SJSA1 (cell line): ENCODE measurements around the gene CDO1. TPM values are rescaled to one million over a fixed set of nuclear protein-coding genes. Genes with fewer than 3 reads are reported as not detected.

Source experiments
- total RNA-seq: library from RNA; depleted of rRNA; stranded (reverse); fragments of >200 nt; shearing (Covaris generic); gene quantifications from 2 replicates; pipeline ENCODE4 v1.2.3, GENCODE V29; 2014; rRNA removed

Gene CDO1
- total RNA-seq, 1 experiment from 2014 or later = 6.8 TPM

Other genes with a start within 250 kb of the CDO1 start
- 13.6 and 22.1 TPM in 2 replicates for gene TICAM2, start 214.2 kb downstream of the CDO1 start, total RNA-seq
- 208 and 246 TPM in 2 replicates for gene TMED7, start 190.6 kb downstream of the CDO1 start, total RNA-seq
- 174 and 179 TPM in 2 replicates for gene ATG12, start 24.9 kb upstream of the CDO1 start, total RNA-seq
- 140 and 316 TPM in 2 replicates for gene AP3S1, start 25.3 kb upstream of the CDO1 start, total RNA-seq
- gene LVRN, start 145.8 kb upstream of the CDO1 start, total RNA-seq = 0.74 TPM in 1 of 2 replicates, not detected in the other
- gene ARL14EPL, start 215.8 kb upstream of the CDO1 start, total RNA-seq = 1.3 TPM in 1 of 2 replicates, not detected in the other